Kidney (tissue), 14 donors: ENCODE measurements around the gene HGF. TPM values are rescaled to one million over a fixed set of nuclear protein-coding genes. Genes with fewer than 3 reads are reported as not detected.

ENCODE experiments used
- DNase-seq, 5 donors: peaks; one replicate each; pipeline ENCODE4 v3.0.0-alpha.2; 2013 to 2020
- FAIRE-seq: peaks from 2 replicates; lab custom pipeline; 2012; peaks lifted over from hg19 to GRCh38; lab: Jason Lieb, UNC
- H3K27ac ChIP-seq, 2 donors: one replicate each; pipeline ENCODE4 v1.7.0; 2013; ENCODE audit warnings: low read depth in 2 of 2, low read length in 2 of 2, inconsistent platforms in 1 of 2
- H3K27me3 ChIP-seq: one replicate; pipeline ENCODE4 v1.7.1; 2013; ENCODE audit warnings: low read length, inconsistent platforms; ENCODE audit not compliant: control insufficient read depth, insufficient read depth
- H3K36me3 ChIP-seq, 3 donors: one replicate each; pipeline versions ENCODE4 v1.7.0 to v1.7.1; 2013; ENCODE audit warnings: low read length in 3 of 3, control low read depth in 1 of 3, inconsistent platforms in 1 of 3; ENCODE audit not compliant: insufficient read depth in 3 of 3, control insufficient read depth in 2 of 3
- H3K4me1 ChIP-seq, 3 donors: one replicate each; pipeline versions ENCODE4 v1.7.0 to v1.7.1; 2013; ENCODE audit warnings: low read length in 3 of 3, inconsistent platforms in 1 of 3, low read depth in 1 of 3; ENCODE audit not compliant: control insufficient read depth in 2 of 3, insufficient read depth in 2 of 3
- H3K4me3 ChIP-seq, 3 donors: one replicate each; pipeline versions ENCODE4 v1.7.0 to v1.8.1; 2013; ENCODE audit warnings: low read length in 3 of 3, control low read depth in 1 of 3, inconsistent platforms in 1 of 3
- H3K9ac ChIP-seq, 3 donors: one replicate each; pipeline versions ENCODE4 v1.7.0 to v1.7.1; 2013; ENCODE audit warnings: low read length in 3 of 3, control low read depth in 1 of 3, inconsistent platforms in 1 of 3
- H3K9me3 ChIP-seq, 3 donors: one replicate each; pipeline versions ENCODE4 v1.7.0 to v1.7.1; 2013; ENCODE audit warnings: low read length in 3 of 3, control low read depth in 1 of 3, inconsistent platforms in 1 of 3; ENCODE audit not compliant: control insufficient read depth in 2 of 3, insufficient read depth in 1 of 3
- CTCF ChIP-seq: IDR thresholded peaks from 3 replicates; pipeline ENCODE4 v1.5.1; 2012; ENCODE audit warnings: mild to moderate bottlenecking, moderate library complexity, borderline replicate concordance; ENCODE audit not compliant: insufficient read depth; ENCODE audit errors: extremely low read depth
- intact Hi-C: fragments of 100-400 bp; cut with DNase I; formaldehyde crosslinking; loops from one replicate; pipeline ENCODE4 v1.11.1; 2022
- polyA plus RNA-seq: library from polyadenylated mRNA; stranded (reverse); fragments of 350-450 nt; fragmentation: Illumina TruSeq; extraction: RNeasy Lipid Tissue Mini Kit (QIAGEN cat#74804); gene quantifications from one replicate; pipeline ENCODE4 v1.2.3, GENCODE V29; 2014; ENCODE audit warnings: low read depth, low replicate concordance; ENCODE audit not compliant: insufficient read depth
- total RNA-seq: library from RNA; stranded (reverse); fragmentation: NEBNext Ultra II Directional; extraction: Animal tissue kit (Norgen Biotek cat#: 25700); gene quantifications from one replicate; pipeline ENCODE4 v1.2.1, GENCODE V29; 2021
- donor health status: control.
- donor health status: control.
- donor health status: control.
- donor health status: control.
- donor health status: control.
- donor health status: DM: yes; HTN: yes; CAD: no.
- donor health status: Normal renal cell carcinoma (clear cell type).

Gene HGF
- total and polyA plus RNA-seq, 2 donors from 2014 or later: 2.6 to 23.8 TPM

DNA sequence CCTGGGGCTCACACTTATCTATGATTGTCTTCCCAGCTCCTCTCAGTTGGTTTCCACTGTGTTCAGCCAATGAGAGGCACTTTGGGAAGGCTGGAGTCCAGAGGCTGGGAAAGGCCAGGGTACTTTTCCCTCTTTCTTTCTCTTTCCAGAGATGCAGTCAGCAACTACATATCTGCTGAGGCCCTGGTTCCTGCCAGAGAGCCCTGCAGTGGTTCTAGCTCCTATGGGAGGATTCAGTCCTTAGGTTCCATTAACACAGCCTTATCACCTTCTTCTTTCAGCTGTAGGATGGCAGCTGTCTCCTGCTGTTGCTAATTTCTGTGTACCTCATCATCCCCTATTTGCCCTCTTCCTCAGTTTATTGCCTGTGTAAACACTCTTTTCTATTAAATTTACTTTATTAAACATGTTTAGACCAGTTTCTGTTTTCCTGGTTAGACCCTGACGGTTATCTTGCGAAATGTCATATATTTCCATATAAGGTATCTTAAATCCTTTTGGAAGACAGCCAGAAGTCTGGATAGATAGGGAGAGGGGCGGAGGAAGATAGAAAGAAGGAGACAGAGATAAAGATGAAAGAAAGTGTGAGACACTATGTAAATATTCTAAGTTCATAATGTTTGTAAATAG, 100.3 kb downstream of the HGF start:
- H3K4me3 ChIP-seq: no peak overlapping the region
- H3K36me3 ChIP-seq: no peaks in the 10 kb centered on the region
- no peaks in the 10 kb centered on the region for H3K9me3 ChIP-seq
- H3K4me1 ChIP-seq: no peaks in the 10 kb centered on the region
- intact Hi-C loops: no loop called here
- H3K27me3 ChIP-seq: no peaks in the 10 kb centered on the region
- H3K27ac ChIP-seq: no peak overlapping the region
- DNase-seq: peak in 1 of 5 donors; percentile 1
- FAIRE-seq: no peak
- no peak for TF ChIP-seq CTCF
- no peak overlapping the region for H3K9ac ChIP-seq

DNA sequence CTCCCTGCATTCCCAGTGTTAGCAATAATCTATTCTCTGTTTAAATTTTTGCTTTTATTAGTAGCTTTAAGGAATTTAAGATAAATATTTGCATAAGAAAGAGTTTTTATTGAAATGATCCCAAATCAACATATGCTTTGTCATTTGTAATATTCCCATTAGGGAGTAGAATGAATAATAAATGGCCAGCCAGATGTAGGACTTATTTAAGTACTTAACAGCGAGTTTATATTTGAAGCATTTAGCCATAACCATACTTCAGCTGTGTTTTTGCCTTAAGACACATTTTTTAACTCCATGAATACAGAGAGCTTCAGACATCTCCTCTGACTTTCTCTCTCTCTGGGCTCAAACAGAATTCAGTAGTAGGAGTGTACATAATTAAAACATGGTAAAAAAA, 103.6 kb downstream of the HGF start:
- Histone ChIP-seq H3K4me3 (no peak overlapping the region), H3K27me3 (no peaks in the 10 kb centered on the region), H3K36me3 (no peaks in the 10 kb centered on the region), H3K9me3 (no peaks in the 10 kb centered on the region), H3K9ac (no peak overlapping the region), H3K4me1 (no peaks in the 10 kb centered on the region), H3K27ac (no peak overlapping the region)
- no peak for DNase-seq
- intact Hi-C loops: no loop called here
- no peak for TF ChIP-seq CTCF
- FAIRE-seq: no peak

- no peak overlapping the region for H3K4me3 ChIP-seq
- no peaks in the 10 kb centered on the region for H3K27me3 ChIP-seq
- no peak overlapping the region for H3K9ac ChIP-seq
- no peak overlapping the region for H3K27ac ChIP-seq
- H3K4me1 ChIP-seq: no peaks in the 10 kb centered on the region
- no peaks in the 10 kb centered on the region for H3K36me3 ChIP-seq
- H3K9me3 ChIP-seq: no peaks in the 10 kb centered on the region
- no peak for DNase-seq
- TF ChIP-seq CTCF: no peak
- no peak for FAIRE-seq
- intact Hi-C loops: no loop called here
Observed at GRCh38 chr7:81665236-81665635, 104.6 kb downstream of the HGF start.

DNA sequence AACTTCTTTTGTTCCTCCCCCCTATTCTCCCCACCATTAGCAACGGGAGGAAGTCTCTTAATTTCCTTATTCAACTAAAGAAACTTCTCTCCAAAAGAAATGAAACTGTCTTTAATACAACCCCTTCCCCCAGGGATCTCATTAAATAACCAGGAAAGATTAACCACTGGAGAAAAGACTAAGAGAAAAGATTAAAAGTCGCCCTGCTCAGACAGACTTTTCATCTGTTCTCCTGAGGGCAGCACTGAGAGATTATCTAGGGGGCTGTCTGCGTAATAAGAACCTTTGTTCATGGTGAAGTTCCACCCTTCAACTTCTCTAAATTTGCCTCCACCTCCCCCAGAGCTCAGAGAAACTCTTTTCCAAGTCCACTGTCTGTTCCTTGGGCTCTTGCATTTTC, 105.5 kb downstream of the HGF start:
- H3K9me3 ChIP-seq: no peaks in the 10 kb centered on the region
- no peaks in the 10 kb centered on the region for H3K27me3 ChIP-seq
- H3K27ac ChIP-seq: no peak overlapping the region
- no peak for TF ChIP-seq CTCF
- FAIRE-seq: no peak
- H3K4me1 ChIP-seq: no peaks in the 10 kb centered on the region
- intact Hi-C loops: no loop called here
- no peak overlapping the region for H3K4me3 ChIP-seq
- no peak for DNase-seq
- no peaks in the 10 kb centered on the region for H3K36me3 ChIP-seq
- no peak overlapping the region for H3K9ac ChIP-seq
